HG03520 (cell line): ENCODE results near the gene OVOL3.
"Not testable (repeated sequence)": the region's sequence is repeated elsewhere in the genome, so short reads cannot be mapped to it uniquely, and the experiment has no call there.

Source experiments
- ATAC-seq: cut with Tn5 transposase; IDR thresholded peaks from one replicate; pipeline ENCODE4 v1.9.1; 2021; ENCODE audit warnings: mild to moderate bottlenecking, moderate library complexity; ENCODE audit not compliant: unreplicated experiment

The OVOL3 gene

GRCh38 chr19:36125557-36125956, 14.6 kb downstream of the OVOL3 start:
- no peak for ATAC-seq

- no peak for ATAC-seq
Measured at GRCh38 chr19:36128392-36128736, 17.4 kb downstream of the OVOL3 start.

GRCh38 chr19:36131221-36131620, 20.3 kb downstream of the OVOL3 start:
- not testable (repeated sequence) for ATAC-seq

GRCh38 chr19:36134867-36135266, 23.9 kb downstream of the OVOL3 start:
- not testable (repeated sequence) for ATAC-seq

- ATAC-seq, result no peak
Measured at GRCh38 chr19:36136964-36137686, 26.2 kb downstream of the OVOL3 start.

- no peak for ATAC-seq
Measured at GRCh38 chr19:36139120-36139472, 28.2 kb downstream of the OVOL3 start.

GRCh38 chr19:36139473-36140303, 28.7 kb downstream of the OVOL3 start, which contains the start of gene CAPNS1:
TSS of gene CAPNS1 (plus strand) at chr19:36140066. CDS start at chr19:36141012, 946 bp downstream.
- ATAC-seq, result peak; percentile 69

GRCh38 chr19:36140304-36141038, 29.5 kb downstream of the OVOL3 start:
- peak; percentile 1 for ATAC-seq

- ATAC-seq, result peak; percentile 35
Measured at GRCh38 chr19:36141039-36141927, 30.3 kb downstream of the OVOL3 start.

- ATAC-seq, result no peak
Measured at GRCh38 chr19:36142046-36142445, 31.1 kb downstream of the OVOL3 start.

GRCh38 chr19:36142496-36142895, 31.6 kb downstream of the OVOL3 start:
- ATAC-seq, result no peak

- no peak for ATAC-seq
Measured at GRCh38 chr19:36144624-36145023, 33.7 kb downstream of the OVOL3 start.

- ATAC-seq, result no peak
Measured at GRCh38 chr19:36149673-36150406, 38.9 kb downstream of the OVOL3 start.

- no peak for ATAC-seq
Measured at GRCh38 chr19:36150586-36150985, 39.6 kb downstream of the OVOL3 start.

- no peak for ATAC-seq
Measured at GRCh38 chr19:36151144-36152018, 40.4 kb downstream of the OVOL3 start.

GRCh38 chr19:36152019-36152351, 41.0 kb downstream of the OVOL3 start:
- ATAC-seq, result no peak

- no peak for ATAC-seq
Measured at GRCh38 chr19:36152352-36153091, 41.6 kb downstream of the OVOL3 start, which contains the start of gene COX7A1. TSS of gene COX7A1 (minus strand) at chr19:36152447. CDS start at chr19:36152407, 40 bp downstream.

- no peak for ATAC-seq
Measured at GRCh38 chr19:36153126-36153525, 42.2 kb downstream of the OVOL3 start.
